GM19468 (cell line): ENCODE measurements around the gene ICE2.
"Not testable (repeated sequence)": the region's sequence is repeated elsewhere in the genome, so short reads cannot be mapped to it uniquely, and the experiment has no call there.

Experiments used
- ATAC-seq: cut with Tn5 transposase; IDR thresholded peaks from one replicate; pipeline ENCODE4 v1.9.1; 2021; ENCODE audit warnings: mild to moderate bottlenecking, moderate library complexity, moderate number of reproducible peaks; ENCODE audit not compliant: unreplicated experiment; ENCODE audit errors: extremely low read depth

Gene ICE2

DNA sequence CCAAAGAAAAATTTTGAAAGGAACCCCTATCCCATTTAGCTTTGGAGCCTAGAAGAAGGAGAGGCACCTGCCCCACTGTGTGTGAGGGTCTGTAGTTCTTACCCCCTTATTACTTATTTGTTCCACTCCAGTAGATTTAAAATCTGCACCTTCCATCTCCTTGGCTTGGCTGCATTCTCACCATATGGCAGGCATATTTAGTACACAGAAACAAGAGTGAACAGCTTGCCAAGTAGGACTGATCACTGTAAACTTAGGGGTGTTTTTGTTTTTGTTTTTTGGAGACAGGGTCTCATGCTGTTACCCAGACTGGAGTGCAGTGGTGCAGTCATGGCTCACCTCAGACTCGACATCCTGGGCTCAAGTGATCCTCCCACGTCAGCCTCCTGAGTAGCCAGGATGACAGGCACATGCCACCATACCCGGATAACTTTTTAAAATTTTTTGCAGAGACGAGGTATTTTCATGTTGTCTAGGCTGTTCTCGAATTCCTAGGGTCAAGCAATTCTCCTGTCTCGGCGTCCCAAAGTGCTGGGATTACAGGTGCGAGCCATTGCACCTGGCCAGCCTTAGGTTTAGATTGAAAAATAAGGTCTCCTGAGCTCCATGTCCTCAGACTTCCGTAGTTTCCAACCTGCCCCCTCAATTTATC, 67.0 kb downstream of the ICE2 start:
- ATAC-seq, result no peak

GRCh38 chr15:60410350-60410749, 68.6 kb downstream of the ICE2 start:
- not testable (repeated sequence) for ATAC-seq

- ATAC-seq, result no peak
Observed at GRCh38 chr15:60408463-60408981, 70.4 kb downstream of the ICE2 start.

DNA sequence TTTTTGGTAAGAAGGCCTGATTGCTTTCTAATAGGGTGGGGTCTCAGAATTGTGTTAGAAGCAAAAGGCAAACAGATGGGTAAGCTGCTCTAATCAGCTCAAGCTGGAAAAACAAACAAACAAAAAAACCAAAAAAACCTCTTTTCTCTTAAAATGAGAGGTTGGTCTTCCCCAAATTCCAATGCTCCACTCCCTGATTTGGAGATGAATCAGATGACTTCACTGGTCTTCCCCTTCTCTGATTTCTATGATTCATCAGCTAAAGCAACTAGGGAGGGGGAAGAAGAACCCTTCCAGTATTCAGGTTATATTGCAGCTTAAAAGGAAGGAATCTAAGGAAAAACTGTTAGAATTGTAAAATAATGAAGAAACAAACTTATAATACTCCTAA, 71.5 kb downstream of the ICE2 start:
- ATAC-seq, result no peak

- ATAC-seq, result no peak
Observed at GRCh38 chr15:60406513-60407414, 72.2 kb downstream of the ICE2 start.

GRCh38 chr15:60405399-60405798, 73.5 kb downstream of the ICE2 start:
- no peak for ATAC-seq

DNA sequence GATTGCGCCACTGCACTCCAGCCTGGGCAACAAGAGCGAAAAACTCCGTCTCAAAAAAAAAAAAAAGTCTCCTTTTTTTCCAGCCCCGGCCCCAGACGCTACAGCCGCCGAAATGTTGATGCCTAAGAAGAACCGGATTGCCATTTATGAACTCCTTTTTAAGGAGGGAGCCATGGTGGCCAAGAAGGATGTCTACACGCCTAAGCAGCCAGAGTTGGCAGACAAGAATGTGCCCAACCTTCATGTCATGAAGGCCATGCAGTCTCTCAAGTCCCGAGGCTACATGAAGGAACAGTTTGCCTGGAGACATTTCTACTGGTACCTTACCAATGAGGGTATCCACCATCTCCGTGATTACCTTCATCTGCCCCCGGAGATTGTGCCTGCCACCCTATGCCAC, 74.6 kb downstream of the ICE2 start:
- ATAC-seq, result not testable (repeated sequence)

GRCh38 chr15:60400944-60401343, 78.0 kb downstream of the ICE2 start:
- ATAC-seq, result no peak

GRCh38 chr15:60399931-60400330, 79.0 kb downstream of the ICE2 start:
- ATAC-seq, result no peak

DNA sequence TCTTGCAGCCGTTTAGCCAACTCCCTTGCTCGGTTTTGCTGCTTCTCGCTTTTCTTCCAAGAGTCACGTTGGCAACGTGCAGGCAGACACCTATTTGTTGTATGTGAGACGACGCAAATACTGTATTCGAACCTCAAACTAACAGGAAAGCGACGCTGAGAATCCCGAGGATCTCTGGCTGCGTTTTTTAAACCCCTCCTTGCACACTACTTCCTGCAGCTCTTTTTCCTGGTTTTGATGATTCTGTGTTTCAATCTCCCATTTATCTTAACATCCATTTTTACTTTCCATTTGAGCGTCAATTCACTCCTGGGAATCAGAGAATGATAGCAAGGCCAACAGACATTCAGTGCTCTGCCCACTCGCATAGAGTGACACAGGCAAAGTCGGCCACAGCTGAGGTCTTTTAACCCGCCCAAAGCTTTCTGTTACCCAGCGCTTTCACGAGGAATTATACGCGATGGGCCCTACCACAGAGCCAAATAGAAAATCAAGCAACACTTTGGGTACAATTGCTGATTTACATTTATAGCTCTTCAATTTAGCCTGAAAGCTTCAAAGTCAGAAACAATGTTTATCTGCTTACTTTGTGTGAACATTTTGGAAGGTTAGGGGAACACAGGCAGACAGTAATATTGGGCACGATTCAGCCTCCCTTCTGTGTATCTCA, 79.6 kb downstream of the ICE2 start:
- ATAC-seq, result no peak

DNA sequence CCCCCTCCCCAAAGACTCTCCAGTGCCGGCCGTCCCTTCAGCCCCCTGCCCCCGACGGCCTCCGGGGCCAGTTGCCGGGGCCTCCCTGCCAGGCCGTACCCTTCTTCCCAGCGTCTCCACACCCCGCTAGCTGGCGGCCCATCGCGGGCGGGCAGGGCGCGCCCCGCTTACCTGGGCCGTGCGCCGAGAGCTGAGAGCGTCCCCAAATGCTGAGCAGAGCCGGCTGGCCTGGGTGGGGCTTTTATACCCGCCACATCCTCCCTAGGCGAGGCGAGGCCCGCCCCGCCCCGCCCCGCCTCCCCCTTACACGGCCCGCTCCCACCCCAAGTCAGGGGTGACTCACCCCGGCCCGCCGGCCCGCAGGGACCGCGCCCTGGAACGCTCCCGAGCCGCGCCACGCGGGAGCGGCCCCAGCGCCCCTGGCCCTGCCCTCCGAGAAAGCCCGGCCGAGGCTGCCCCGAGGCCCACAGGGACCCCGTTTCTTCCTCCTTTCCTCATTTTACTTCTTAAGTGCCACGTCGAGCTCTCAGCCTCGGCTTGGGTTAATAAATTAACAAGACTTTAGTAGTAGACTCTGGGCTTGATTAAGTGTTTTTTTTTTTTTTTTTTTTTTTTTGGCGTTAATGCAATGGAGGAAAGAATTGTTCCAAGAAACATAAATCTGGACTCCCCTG, 81.0 kb downstream of the ICE2 start, which contains the start of gene ANXA2:
Gene ANXA2, minus strand, starts transcription at position 215 of the 674 bp plus-strand sequence. CDS start 11,911 bp downstream, outside the sequence.
- ATAC-seq, result peak; percentile 72

GRCh38 chr15:60396958-60397771, 81.8 kb downstream of the ICE2 start:
- ATAC-seq, result peak; percentile 27

DNA sequence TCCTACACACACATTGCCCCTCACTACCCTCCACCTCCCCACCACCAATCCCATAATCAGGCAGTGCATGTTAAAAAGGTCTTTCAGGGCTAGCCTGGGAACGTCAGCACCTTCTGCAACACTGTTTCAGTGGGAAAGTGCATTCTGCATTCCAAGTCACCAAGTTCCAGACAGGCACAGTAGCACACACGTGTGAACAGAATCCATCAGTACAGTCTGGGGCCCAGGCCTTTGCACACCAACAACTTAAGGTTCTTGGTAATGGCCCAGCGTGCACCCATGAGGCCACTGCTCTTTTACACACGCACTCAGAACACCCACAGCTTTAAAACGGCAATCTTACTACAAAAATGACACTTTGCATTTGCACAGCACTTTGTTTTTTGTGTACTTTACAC, 82.4 kb downstream of the ICE2 start:
- no peak for ATAC-seq

- ATAC-seq, result no peak
Observed at GRCh38 chr15:60396100-60396499, 82.8 kb downstream of the ICE2 start.

- no peak for ATAC-seq
Observed at GRCh38 chr15:60395276-60396011, 83.5 kb downstream of the ICE2 start.

GRCh38 chr15:60394689-60395097, 84.2 kb downstream of the ICE2 start:
- no peak for ATAC-seq

DNA sequence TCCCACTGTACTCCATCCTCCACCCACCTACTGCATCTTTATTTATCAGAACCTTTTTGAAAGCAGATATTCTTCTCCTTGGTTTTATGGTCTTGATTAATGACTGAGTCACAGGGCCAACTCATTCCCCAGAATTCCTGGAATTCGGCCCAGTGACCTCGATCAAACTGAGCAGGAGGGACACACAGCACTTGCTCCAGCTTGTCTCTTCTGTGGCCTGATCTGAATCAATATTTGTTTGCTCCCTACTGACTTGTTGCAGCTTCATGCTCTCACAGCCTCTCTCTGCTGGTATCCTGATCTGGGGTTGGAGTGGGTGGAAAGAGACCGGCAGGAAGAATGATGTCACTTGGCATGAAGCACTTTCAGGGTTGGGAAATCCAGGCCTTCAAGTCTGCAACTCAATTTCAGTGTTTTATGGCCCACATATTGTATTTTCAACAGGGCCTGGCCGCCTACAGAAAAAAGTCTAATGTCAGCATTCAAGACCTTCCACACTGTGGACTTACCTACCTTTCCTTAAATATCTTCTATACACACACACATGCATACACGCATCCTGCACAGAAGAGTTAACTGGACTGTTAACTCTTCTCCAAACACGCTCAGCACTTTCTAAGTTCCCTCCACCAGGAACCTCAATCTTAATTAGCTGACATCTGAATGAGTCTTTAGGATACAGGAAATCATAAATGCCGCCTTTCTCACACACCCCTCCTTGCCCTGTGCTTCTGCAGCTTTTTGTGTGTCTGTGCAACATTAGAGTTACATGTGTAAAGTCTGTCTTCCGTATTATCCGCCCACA, 85.8 kb downstream of the ICE2 start:
- no peak for ATAC-seq

DNA sequence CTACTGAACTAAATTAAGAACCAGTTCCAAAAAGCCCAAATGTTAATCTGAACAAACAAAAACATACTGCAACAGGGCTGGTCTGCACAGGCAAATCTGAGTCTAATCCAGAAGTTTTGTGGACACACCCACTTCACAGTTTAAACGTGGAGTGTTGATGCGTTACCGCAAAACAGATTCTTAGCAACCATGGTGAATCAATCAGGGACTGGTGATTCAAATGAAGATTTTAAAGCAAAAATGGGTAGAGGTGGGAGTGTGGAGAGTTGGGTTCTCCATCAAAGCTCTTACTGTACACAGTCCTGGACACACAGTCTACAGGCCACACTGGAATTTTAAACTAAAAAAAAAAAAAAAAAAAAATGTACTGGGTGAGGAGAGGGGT, 86.3 kb downstream of the ICE2 start:
- ATAC-seq, result no peak
